ENCODE data around the gene RALB.

GRCh38 chr2:120317916-120318315 is 65.3 kb downstream of the RALB start:
- TF ChIP-seq CTCF (IDR thresholded peaks at IDR 0.05): no peak
- no peak for TF ChIP-seq POLR2A (IDR thresholded peaks at IDR 0.05)

All from lower leg skin (tissue), 3 donors.